HCT116 (cell line): ENCODE measurements around the gene C16orf95. TPM values are rescaled to one million over a fixed set of nuclear protein-coding genes. Genes with fewer than 3 reads are reported as not detected.

Experiments used
- ATAC-seq: fragments of 200-7000 bp; cut with Tn5 transposase; 2 replicates; pipeline ENCODE4 v1.9.1; 2020; ENCODE audit warnings: mild to moderate bottlenecking, moderate library complexity
- BruUV-seq: library from RNA; stranded (reverse); fragments of 400-500 nt; replicated peaks from 2 replicates; lab custom pipeline; 2021; lab: Mats Ljungman, UMichigan
- CTCF ChIA-PET: fragments of 300-600 bp; sonication (Branson Sonifier 250); formaldehyde crosslinking; loops from one replicate; lab custom pipeline; 2021; ENCODE audit warnings: antibody characterized with exemption; lab: Charles Lee
- POLR2A ChIA-PET: fragments of 300-600, 350-600 bp; sonication (Branson Sonifier 250); formaldehyde crosslinking; loops from one replicate; lab custom pipeline; 2021; ENCODE audit warnings: antibody characterized with exemption; lab: Charles Lee
- RAD21 ChIA-PET, 2 experiments: fragments of 300-600 bp; sonication (Branson Sonifier 250); formaldehyde crosslinking; loops; one replicate each; lab custom pipeline; 2023; ENCODE audit warnings: low total read pairs in 2 of 2; ENCODE audit not compliant: uncharacterized antibody in 2 of 2, unreplicated experiment in 2 of 2, low non-redundant PET in 1 of 2; lab: Charles Lee
- DNase-seq: peaks from one replicate; pipeline ENCODE4 v3.0.0-alpha.2; 2010; ENCODE audit warnings: low read depth, low spot score
- H2AFZ ChIP-seq: fragments of 200-600 bp; shearing (Covaris generic), sonication (generic); 2 replicates; pipeline ENCODE4 v1.6.1; 2017; ENCODE audit warnings: low read depth, mixed run types, mixed read lengths, antibody characterized with exemption, low read length; ENCODE audit not compliant: poor library complexity, severe bottlenecking
- H3K27ac ChIP-seq: 2 replicates; pipeline ENCODE4 v1.5.1; 2012; ENCODE audit warnings: low read depth, low read length
- H3K27me3 ChIP-seq: fragments of 200-600 bp; sonication (generic); 2 replicates; pipeline ENCODE4 v1.6.1; 2016; ENCODE audit warnings: mixed run types, low read length, mixed read lengths; ENCODE audit not compliant: insufficient read depth
- H3K36me3 ChIP-seq, 2 experiments: fragments of 200-500 bp in 1 of 2; fragments of 200-600 bp in 1 of 2; sonication (Bioruptor generic) in 1 of 2; sonication (generic) in 1 of 2; 2 replicates each; pipeline versions ENCODE4 v1.5.1 to v1.6.1; 2014 to 2016; ENCODE audit warnings: low read length in 2 of 2, inconsistent platforms in 1 of 2, mixed read lengths in 1 of 2, mixed run types in 1 of 2; ENCODE audit not compliant: insufficient read depth in 2 of 2, control insufficient read depth in 1 of 2
- H3K4me1 ChIP-seq, 2 experiments: fragments of 200-600 bp in 1 of 2; sonication (generic) in 1 of 2; 2 replicates each; pipeline versions ENCODE4 v1.5.1 to v1.6.1; 2012 to 2017; ENCODE audit warnings: low read length in 2 of 2, inconsistent platforms in 1 of 2, mild to moderate bottlenecking in 1 of 2, mixed read lengths in 1 of 2, mixed run types in 1 of 2, moderate library complexity in 1 of 2; ENCODE audit not compliant: insufficient read depth in 2 of 2, control insufficient read depth in 1 of 2
- H3K4me2 ChIP-seq: fragments of 200-600 bp; sonication (generic); 2 replicates; pipeline ENCODE4 v1.6.1; 2017; ENCODE audit warnings: mixed run types, low read length, mixed read lengths
- H3K4me3 ChIP-seq, 2 experiments: fragments of 200-600 bp in 1 of 2; sonication (generic) in 1 of 2; replicated peaks in 1 of 2; 2 replicates each; pipeline ENCODE4 v1.5.1; 2011 to 2016; ENCODE audit warnings: low read length in 2 of 2, control low read depth in 1 of 2, low read depth in 1 of 2, mild to moderate bottlenecking in 1 of 2, mixed read lengths in 1 of 2, mixed run types in 1 of 2
- H3K79me2 ChIP-seq: fragments of 200-600 bp; sonication (generic); 2 replicates; pipeline ENCODE4 v1.6.1; 2017; ENCODE audit warnings: mild to moderate bottlenecking, mixed run types, low read length, moderate library complexity, mixed read lengths; ENCODE audit not compliant: insufficient read depth
- H3K9ac ChIP-seq: fragments of 200-600 bp; sonication (generic); 2 replicates; pipeline ENCODE4 v1.6.1; 2016; ENCODE audit warnings: low read length, mixed read lengths
- H3K9me2 ChIP-seq: fragments of 200-600 bp; sonication (generic), shearing (Covaris generic); 2 replicates; pipeline ENCODE4 v1.6.1; 2017; ENCODE audit warnings: mixed run types, mild to moderate bottlenecking, moderate library complexity; ENCODE audit not compliant: insufficient read depth
- H3K9me3 ChIP-seq, 2 experiments: fragments of 200-500 bp in 1 of 2; fragments of 200-600 bp in 1 of 2; sonication (Bioruptor generic) in 1 of 2; sonication (generic) in 1 of 2; 2 replicates each; pipeline ENCODE4 v1.6.1; 2014 to 2017; ENCODE audit warnings: low read length in 2 of 2, mixed read lengths in 2 of 2, inconsistent platforms in 1 of 2, low read depth in 1 of 2, mild to moderate bottlenecking in 1 of 2, mixed run types in 1 of 2, moderate library complexity in 1 of 2; ENCODE audit not compliant: control insufficient read depth in 1 of 2, insufficient read depth in 1 of 2
- H4K20me1 ChIP-seq: fragments of 200-600 bp; sonication (generic), shearing (Covaris generic); 2 replicates; pipeline ENCODE4 v1.6.1; 2017; ENCODE audit warnings: mixed run types, mild to moderate bottlenecking, moderate library complexity; ENCODE audit not compliant: insufficient read depth
- CBX3 ChIP-seq: IDR thresholded peaks from 2 replicates; pipeline ENCODE4 v1.6.1; 2012; ENCODE audit warnings: low read depth
- CEBPB ChIP-seq: IDR thresholded peaks from 2 replicates; pipeline ENCODE4 v1.6.1; 2012; ENCODE audit warnings: low read depth
- CTCF ChIP-seq, 3 experiments: fragments of 200-600 bp in 1 of 3; sonication (generic) in 1 of 3; IDR thresholded peaks in 2 of 3; conservative IDR thresholded peaks in 1 of 3; 2 replicates each; pipeline ENCODE4 v1.5.1; 2012 to 2017; ENCODE audit warnings: low read depth in 2 of 3, low read length in 2 of 3, antibody characterized with exemption in 1 of 3, borderline replicate concordance in 1 of 3, control low read depth in 1 of 3, mild to moderate bottlenecking in 1 of 3, mixed read lengths in 1 of 3, mixed run types in 1 of 3, moderate library complexity in 1 of 3; ENCODE audit not compliant: insufficient read depth in 1 of 3
- ELF1 ChIP-seq: IDR thresholded peaks from 2 replicates; pipeline ENCODE4 v1.6.1; 2012; ENCODE audit warnings: low read depth, borderline replicate concordance
- EZH2 ChIP-seq: fragments of 200-600 bp; sonication (generic); IDR thresholded peaks from 2 replicates; pipeline ENCODE4 v1.6.1; 2017; ENCODE audit warnings: antibody characterized with exemption, mixed run types
- EZH2phosphoT487 ChIP-seq: fragments of 200-600 bp; IDR thresholded peaks from 2 replicates; pipeline ENCODE4 v1.6.1; 2018; ENCODE audit warnings: antibody characterized with exemption, borderline replicate concordance
- FOSL1 ChIP-seq: IDR thresholded peaks from 2 replicates; pipeline ENCODE4 v1.6.1; 2012; ENCODE audit warnings: low read depth
- JUND ChIP-seq: IDR thresholded peaks from 2 replicates; pipeline ENCODE4 v1.6.1; 2012
- MAX ChIP-seq: IDR thresholded peaks from 2 replicates; pipeline ENCODE4 v1.6.1; 2012
- POLR2AphosphoS5 ChIP-seq: IDR thresholded peaks from 2 replicates; pipeline ENCODE4 v1.6.1; 2011; ENCODE audit warnings: mild to moderate bottlenecking, low read depth, low read length, moderate library complexity
- SP1 ChIP-seq: IDR thresholded peaks from 2 replicates; pipeline ENCODE4 v1.6.1; 2012; ENCODE audit warnings: low read depth
- SRF ChIP-seq: IDR thresholded peaks from 2 replicates; pipeline ENCODE4 v1.6.1; 2012; ENCODE audit warnings: low read depth
- TCF7L2 ChIP-seq: IDR thresholded peaks from 2 replicates; pipeline ENCODE4 v1.7.0; 2011; ENCODE audit warnings: borderline replicate concordance, inconsistent platforms; ENCODE audit not compliant: insufficient read depth, insufficient read length; ENCODE audit errors: extremely low read depth
- ZFX ChIP-seq: fragments of 450-650 bp; IDR thresholded peaks from 2 replicates; pipeline ENCODE4 v1.6.1; 2017
- intact Hi-C: fragments of 100-400 bp; cut with micrococcal nuclease; formaldehyde crosslinking; loops from 2 replicates; pipeline ENCODE4 v1.10.0; 2022
- total RNA-seq: library from RNA; stranded (reverse); gene quantifications from one replicate; pipeline ENCODE4 v1.2.1, GENCODE V29; 2021; ENCODE audit not compliant: unreplicated experiment

Gene C16orf95
- total RNA-seq, 1 experiment from 2014 or later: 12.2 TPM

GRCh38 chr16:87314990-87315420, 2.2 kb downstream of the C16orf95 start:
- peaks cover 11 to 23% of the 10 kb centered on the region in 2 experiments; a peak in 3 of 4 replicates for H3K4me1 ChIP-seq
- CTCF ChIA-PET: no interaction called here
- H3K27me3 ChIP-seq: no peaks in the 10 kb centered on the region
- no peak overlapping the region for H3K27ac ChIP-seq
- peaks cover 0 to 4% of the 10 kb centered on the region in 2 experiments; a peak in 1 of 4 replicates for H3K36me3 ChIP-seq
- no peak for TF ChIP-seq ELF1
- TF ChIP-seq MAX: no peak
- no peak for TF ChIP-seq ZFX
- TF ChIP-seq POLR2AphosphoS5: no peak
- TF ChIP-seq FOSL1: no peak
- no peak for TF ChIP-seq TCF7L2
- no peak for TF ChIP-seq JUND
- no peak for TF ChIP-seq SRF
- TF ChIP-seq CEBPB: no peak
- no peak for TF ChIP-seq CTCF (IDR thresholded peaks at IDR 0.05 in 2 of 3, conservative IDR thresholded peaks at IDR 0.05 in 1 of 3; ENCODE audit: borderline replicate concordance in 1 of 3, insufficient read depth in 1 of 3, low read depth in 2 of 3, low read length in 2 of 3)
- TF ChIP-seq CBX3: no peak
- no peak for TF ChIP-seq SP1
- TF ChIP-seq EZH2: no peak
- TF ChIP-seq EZH2phosphoT487: no peak
- no peak overlapping the region for H2AFZ ChIP-seq
- RAD21 ChIA-PET: no interaction called here
- no peak overlapping the region for H3K4me2 ChIP-seq
- H3K9ac ChIP-seq: no peak overlapping the region
- BruUV-seq: no TSS peak
- DNase-seq (no peak), ATAC-seq (no peak)
- no peaks in the 10 kb centered on the region for H3K9me3 ChIP-seq
- POLR2A ChIA-PET: no interaction called here
- intact Hi-C loops: loop anchor here (5.0 kb wide), 1 partner anchor 67 kb away; the partner anchor contains the start of gene FBXO31
- H4K20me1 ChIP-seq: no peaks in the 10 kb centered on the region
- no peaks in the 10 kb centered on the region for H3K9me2 ChIP-seq
- H3K4me3 ChIP-seq: no peak overlapping the region
- H3K79me2 ChIP-seq: peaks cover 19% of the 10 kb centered on the region
